ENCODE data around the gene PLEKHN1.
"Not testable (repeated sequence)": the region's sequence is repeated elsewhere in the genome, so short reads cannot be mapped to it uniquely, and the experiment has no call there.

Gene PLEKHN1

DNA sequence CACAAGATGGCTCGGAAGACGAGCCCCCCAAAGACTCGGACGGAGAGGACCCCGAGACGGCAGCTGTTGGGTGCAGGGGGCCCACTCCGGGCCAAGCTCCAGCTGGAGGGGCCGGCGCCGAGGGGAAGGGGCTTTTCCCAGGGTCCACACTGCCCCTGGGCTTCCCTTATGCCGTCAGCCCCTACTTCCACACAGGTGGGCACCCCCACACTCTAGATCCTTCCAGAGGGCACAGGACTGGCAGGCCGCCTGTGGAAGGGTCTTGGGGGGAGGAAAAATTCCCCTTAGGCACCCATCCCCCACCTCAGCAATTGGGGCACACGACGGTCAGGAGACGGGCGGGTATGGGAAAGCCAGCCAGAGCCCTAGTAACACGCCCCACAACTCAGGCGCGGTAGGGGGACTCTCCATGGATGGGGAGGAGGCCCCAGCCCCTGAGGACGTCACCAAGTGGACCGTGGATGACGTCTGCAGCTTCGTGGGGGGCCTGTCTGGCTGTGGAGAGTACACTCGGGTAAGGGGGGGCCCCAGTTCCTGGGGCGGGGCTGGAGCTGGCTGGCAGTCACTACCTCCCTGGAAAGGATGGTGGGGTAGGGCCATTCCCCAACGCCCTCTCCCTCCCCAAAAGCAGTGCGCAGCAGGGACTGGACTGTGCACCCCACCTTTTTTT is 23.3 kb upstream of the PLEKHN1 start:
- peak; percentile 25 for DNase-seq

DNA sequence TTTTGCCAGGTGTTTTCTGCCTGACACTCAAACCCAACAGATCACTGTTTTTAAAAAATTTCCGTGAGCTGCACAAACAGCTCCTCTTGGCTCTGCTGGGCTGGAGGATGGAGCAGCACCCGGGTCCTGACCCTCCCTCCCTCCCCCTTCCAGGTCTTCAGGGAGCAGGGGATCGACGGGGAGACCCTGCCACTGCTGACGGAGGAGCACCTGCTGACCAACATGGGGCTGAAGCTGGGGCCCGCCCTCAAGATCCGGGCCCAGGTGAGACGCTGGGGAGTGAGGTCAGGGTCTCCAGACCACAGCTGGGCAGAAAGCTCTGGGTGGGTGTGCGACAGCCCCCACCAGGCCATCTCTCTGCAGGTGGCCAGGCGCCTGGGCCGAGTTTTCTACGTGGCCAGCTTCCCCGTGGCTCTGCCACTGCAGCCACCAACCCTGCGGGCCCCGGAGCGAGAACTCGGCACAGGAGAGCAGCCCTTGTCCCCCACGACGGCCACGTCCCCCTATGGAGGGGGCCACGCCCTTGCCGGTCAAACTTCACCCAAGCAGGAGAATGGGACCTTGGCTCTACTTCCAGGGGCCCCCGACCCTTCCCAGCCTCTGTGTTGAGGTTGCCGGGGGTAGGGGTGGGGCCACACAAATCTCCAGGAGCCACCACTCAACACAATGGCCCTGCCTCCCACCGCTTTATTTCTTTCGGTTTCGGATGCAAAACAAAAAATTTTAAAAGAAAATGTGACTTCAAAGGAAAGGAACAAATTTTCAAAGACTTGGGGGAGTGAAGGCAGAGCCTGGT is 22.5 kb upstream of the PLEKHN1 start:
- DNase-seq, result no peak

- DNase-seq, result no peak
Measured at GRCh38 chr1:944341-945325, 21.6 kb upstream of the PLEKHN1 start.

DNA sequence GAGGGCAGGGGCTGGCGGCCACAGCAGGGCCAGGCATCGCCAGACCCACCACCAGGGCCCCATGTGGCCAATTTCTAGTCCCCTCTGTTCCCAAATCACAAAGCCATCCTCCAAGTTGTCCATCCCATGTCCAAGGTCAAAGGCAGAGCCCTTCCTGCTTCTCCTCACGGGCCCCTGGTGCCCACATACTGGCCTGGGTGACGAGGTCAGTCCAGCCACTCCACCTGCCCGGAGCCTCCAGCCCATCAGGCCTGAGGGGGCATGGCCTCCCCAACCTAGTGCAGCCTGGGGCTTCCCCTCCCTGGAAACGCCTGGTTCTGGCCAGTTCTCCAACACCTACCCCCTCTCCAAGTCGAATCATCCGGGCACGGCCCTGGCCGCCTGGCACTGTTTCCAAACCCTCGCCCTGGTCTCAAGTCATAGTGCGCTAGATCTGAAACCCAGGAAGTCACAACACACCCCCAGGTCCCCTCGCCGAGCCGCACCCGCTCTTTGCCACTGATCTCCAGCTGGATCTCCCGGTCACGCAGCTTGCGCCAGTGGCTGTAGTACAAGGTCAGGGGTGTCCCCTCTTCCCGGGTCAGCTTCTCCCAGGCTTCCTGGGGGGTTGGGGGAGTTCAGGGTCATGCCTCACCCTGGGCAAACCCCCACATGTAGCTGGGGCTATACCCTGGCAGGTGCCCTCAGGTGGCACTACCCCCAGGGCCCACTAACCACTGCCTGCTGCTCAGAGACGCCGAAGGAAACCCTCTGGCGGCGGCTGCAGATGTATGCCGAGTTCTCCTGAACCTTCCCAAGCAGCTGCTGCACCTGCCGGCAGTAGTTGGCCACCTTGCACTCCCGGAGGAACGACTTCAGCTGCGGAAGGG is 20.4 kb upstream of the PLEKHN1 start:
- DNase-seq, result no peak

DNA sequence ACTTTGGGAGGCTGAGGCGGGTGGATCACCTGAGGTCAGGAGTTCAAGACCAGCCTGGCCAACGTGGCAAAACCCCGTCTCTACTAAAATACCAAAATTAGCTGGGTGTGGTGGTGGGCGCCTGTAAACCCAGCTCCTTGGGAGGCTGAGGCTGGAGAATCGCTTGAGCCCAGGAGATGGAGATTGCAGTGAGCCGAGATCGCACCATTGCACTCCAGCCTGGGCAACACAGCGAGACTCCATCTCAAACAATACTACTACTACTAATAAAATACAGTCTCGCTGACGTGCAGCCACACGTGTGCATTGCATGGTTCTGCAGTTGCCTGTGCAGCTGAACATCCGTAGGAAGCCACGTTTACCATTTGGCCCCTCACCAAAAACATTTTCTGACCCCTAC is 19.5 kb upstream of the PLEKHN1 start:
- not testable (repeated sequence) for DNase-seq

- no peak for DNase-seq
Measured at GRCh38 chr1:947958-948357, 18.3 kb upstream of the PLEKHN1 start.

- DNase-seq, result no peak
Measured at GRCh38 chr1:950268-950667, 16.0 kb upstream of the PLEKHN1 start.

DNA sequence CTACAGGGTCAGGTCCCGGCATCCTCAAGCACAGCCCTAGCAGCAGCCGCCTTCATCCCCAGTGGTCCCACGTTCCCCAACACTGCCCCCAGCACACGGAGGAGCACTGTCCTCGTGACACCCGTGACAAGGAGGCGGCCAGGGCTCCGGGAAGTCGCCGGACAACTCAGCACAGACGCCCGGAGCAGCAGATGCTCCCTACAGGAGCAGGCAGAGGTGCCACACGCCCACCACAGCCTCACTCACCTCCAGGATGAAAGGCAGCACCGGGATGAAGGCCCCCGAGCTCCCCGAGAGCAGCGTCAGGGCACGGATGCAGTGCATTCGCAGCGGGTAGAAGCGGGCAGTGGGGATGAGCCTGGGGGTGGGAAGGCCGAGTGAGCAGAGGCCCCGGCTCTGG is 15.4 kb upstream of the PLEKHN1 start:
- no peak for DNase-seq

DNA sequence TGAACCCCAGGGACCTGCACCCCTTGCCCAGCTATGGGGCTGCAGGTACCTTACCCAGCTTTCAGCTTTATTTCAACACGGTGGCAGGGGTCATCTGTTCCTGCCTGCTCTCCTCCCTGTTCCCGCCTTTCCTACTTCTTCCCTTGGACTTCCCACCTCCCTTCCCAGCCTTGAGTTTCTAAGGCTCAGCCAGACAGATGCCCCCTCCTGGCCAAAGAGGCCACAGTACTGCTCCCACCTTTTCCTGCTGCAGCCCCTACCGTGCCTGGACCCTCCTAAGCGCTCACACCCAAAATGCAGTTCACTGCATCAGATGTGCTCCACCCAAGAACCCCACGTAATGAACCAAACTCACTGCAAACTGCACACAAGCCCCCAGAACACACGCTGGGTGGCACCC is 14.9 kb upstream of the PLEKHN1 start:
- no peak for DNase-seq

DNA sequence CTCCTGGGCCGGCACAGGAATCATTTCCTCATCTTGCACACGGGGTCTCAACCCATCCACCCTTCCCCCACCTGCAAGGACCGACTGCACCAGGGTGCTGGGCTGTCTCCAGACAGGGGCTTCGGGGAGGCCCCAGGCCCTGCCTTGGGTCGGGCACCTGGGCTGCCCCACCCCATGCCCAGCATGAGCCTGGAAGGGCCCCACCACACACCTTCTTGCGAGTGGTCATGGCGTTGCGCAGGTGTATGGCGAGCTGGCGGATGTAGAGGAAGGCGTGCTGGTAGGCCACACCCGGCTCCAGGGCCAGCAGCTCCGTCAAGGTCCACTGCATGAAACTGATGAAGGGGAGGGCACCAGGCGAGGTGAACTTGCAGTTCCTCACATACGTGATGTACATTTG is 14.1 kb upstream of the PLEKHN1 start:
- no peak for DNase-seq

- DNase-seq, result no peak
Measured at GRCh38 chr1:952603-953002, 13.7 kb upstream of the PLEKHN1 start.

- DNase-seq, result no peak
Measured at GRCh38 chr1:953524-954320, 12.6 kb upstream of the PLEKHN1 start.

DNA sequence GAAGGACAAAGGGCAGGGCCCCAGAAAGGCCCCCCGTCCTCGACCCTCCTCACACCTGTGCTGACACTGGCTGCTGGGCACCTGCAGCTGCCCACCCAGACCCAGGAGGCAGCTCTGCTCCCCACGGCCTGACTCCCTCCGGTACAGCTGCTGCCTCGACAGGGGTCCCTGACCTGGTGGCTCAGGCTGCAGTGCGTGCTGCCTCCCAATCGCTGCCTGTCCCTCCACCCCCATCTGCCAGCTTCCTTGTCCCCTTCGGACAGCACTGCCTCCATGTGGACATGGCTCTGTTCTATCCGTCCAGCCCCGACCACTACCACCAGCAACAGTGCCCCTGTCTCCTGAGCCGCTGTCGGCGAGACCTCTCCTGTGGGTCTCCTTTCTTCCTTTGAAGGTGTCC is 11.4 kb upstream of the PLEKHN1 start:
- no peak for DNase-seq

DNA sequence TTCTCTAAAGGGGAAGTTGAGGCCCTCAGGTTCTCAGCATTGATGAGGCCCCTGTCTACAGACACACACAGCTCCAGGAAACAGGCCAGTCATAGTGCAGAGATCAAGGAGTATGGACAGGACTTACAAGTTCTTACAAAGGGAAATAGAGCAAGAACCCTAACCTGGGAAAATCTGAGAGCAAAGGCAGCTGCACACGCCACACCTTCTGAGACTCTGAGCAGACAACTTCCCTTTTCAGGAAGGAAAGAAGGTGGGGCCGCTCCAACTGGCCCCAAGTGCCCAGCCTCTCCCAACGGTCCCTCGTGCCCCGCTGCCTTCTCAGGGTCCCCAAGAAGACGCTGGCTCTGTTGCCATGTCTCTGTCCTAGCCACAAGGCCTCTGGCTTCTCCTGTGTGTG is 10.8 kb upstream of the PLEKHN1 start:
- DNase-seq, result no peak

- DNase-seq, result no peak
Measured at GRCh38 chr1:956636-957035, 9.6 kb upstream of the PLEKHN1 start.

DNA sequence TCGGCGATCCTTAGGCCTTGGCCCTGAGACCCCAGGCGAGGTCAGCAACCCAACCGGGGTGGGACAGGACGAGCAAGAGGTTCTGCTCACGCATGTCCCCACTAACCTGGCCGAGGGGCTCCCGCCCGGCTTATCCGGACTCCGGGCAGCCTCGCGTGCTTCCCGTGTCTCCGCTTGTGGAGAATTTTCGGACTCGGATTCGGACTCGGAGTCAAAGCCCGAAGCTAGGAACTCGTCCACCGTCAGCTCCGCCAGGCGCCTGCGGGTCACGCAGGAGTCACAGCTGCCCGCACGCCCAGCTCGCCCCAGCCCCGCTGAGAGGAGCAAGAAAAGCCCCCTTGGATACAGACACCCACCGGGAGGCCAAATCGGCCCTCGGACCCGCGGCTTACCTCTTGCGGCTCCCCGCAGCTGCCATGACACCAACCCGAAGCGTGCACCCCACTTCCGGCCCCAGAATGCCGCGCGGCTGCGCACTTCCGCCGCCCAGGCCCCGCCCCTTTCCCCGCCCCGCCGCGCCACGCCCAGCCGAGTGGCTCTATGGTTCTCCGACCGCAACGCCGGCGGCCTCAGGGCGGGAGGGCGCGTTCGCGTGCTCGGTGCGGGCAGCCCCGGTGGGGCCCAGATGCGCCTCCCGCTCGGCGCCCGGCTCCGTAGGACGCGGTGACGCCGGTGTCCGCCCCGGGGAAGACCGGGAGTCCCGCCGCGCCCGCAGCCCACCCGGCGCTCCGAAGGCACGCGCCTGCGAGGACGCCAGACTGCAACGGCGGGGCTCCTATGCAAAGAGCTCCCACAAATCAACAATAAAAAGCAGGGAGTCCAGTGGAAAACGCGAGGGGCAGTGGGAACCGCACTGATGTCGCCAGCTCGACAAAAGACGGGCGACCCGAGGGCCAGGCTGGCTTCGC is 7.2 kb upstream of the PLEKHN1 start, which contains the start of gene NOC2L:
Gene NOC2L (minus strand): TSS at position 434 of the 908 bp plus-strand sequence. CDS start 16 bp downstream, at position 418.
- DNase-seq, result peak; percentile 99

DNA sequence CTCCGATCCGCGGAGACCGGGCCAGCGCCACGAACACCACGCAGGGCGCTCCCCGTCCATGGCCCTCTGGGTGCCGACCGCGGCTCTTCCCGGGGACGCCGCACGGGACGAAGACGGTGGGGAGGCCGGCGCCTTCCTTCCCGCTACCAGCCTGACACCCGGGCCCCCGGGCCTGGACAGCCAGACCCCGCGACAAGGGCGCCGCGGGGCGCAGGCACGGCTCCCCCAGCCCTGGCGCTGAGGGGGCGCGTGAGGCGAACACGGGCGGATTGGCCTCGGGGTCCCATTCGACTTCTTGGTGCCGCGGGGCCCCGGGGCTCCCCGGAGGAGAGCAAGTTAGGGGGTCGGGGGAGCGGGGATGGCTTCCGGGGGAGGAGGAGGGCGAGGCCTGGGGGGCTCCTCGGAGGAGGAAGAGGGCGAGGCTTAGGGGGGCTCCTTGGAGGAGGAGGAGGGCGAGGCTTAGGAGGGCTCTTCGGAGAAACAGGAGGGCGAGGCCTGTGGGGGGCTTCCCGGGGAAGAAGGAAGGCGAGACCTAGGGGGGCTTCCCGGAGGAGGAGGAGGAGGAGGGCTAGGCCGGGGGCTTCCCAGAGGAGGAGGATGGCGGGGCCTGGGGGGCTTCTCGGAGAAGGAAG is 6.4 kb upstream of the PLEKHN1 start:
- no peak for DNase-seq

DNA sequence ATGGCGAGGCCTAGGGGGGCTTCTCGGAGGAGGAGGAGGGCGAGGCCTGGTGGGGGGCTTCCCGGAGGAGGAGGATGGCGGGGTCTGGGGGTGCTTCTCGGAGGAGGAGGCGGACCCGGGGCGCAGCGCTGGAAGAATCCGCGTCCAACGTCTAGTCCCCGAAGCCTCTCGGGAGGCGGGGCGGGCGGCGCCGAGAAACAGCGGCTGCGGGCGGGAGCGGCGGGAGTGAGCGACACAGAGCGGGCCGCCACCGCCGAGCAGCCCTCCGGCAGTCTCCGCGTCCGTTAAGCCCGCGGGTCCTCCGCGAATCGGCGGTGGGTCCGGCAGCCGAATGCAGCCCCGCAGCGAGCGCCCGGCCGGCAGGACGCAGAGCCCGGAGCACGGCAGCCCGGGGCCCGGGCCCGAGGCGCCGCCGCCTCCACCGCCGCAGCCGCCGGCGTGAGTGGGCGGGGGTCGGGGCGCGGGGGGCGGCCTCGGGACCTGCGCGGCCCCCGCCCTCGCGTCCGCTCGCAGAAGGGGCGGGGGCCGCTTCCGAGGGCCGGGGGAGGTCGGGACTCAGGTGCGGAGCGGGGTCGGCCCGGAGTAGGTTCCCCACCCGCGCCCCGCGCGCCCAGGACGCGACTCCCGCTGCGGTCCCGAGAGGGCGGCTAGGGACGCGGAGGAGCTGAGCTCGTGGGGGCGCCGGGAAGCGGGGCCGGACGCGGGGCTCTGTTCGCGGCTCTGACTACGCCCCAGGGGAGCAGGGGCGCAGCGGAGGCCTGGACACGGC is 5.7 kb upstream of the PLEKHN1 start, which contains the start of gene KLHL17:
Gene KLHL17 (plus strand): TSS at position 222 of the 769 bp plus-strand sequence. CDS start 110 bp downstream, at position 332.
- peak; percentile 83 for DNase-seq
